Skin of body (tissue), 2 donors: ENCODE measurements around the gene TPSG1. TPM values are rescaled to one million over a fixed set of nuclear protein-coding genes. Genes with fewer than 3 reads are reported as not detected.

Source experiments
- DNase-seq: peaks from one replicate; lab custom pipeline; 2025; lab: John Stamatoyannopoulos, UW
- total RNA-seq: library from RNA; depleted of rRNA; stranded (reverse); fragments of >200 nt; gene quantifications from one replicate; pipeline ENCODE4 v1.2.3, GENCODE V29; 2014

Gene TPSG1
- total RNA-seq, 1 donor from 2014 or later: not detected

DNA sequence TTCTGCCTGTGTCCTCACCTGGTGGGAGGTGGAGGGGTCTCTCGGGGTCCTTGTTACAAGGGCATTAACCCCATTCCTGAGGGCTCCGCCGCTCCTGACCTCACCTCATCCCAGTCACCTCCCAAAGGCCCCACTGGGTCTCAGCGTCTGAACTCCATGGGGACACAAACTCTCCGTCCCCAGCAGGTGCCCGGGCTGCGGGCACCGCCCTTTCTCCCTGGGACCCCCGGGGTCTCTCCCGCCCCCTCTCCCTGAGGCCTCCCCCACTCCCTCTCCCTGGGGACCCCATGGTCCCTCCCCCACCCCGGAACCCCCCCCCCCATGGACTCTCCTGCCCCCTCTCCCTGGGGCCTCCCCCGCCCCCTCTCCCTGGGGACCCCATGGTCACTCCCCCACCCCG is 47.3 kb downstream of the TPSG1 start:
- DNase-seq: no peak

DNA sequence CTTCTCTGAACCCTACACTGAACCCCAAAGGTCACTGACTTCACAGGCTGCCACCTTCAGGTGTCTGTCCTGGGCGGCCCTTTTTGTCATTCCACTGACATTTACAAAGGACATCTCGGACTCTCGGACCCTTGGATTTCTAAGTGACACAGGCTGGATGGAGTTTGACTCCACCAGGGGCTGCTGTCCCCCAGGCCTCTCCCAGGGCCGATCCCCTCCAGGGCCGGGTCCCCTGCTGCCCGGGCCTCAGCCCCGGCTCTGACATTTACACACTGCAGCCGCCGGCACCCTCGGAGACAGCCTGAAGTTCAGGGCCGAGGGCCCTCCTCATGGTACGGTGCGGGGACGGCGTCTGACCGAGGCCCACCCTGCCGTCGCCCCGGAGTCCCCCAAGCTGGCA is 48.0 kb downstream of the TPSG1 start:
- no peak for DNase-seq

DNA sequence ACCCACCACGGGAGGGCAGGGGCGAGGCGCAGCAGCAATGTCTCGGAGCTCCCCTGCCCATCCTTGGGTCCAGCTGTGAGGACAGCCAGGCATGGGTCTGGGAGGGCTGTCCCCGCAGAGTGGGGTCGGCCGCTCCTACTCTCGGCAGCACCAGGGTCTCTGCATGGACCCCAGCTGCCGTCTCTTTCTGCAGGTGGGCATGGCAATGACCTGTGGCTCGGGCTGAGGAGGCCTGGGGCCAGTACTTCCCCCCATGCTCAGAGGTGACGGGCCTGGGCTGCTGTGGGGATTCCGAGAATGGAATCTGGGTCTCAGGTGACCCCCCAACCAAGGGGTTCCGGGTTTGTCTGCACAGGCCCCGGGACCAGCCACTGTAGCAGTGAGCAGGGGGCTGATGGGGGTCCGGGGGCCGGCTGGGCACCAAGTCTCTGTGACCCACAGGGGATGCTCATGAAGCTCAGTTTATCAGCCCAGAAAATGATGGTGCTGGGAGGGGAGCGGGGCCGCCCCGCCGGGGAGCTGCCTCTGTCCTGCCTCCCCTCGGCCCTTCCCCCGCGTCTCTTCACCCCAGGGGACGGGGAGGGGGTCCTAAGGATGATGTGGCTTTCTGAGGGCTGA is 48.7 kb downstream of the TPSG1 start:
- no peak for DNase-seq

DNA sequence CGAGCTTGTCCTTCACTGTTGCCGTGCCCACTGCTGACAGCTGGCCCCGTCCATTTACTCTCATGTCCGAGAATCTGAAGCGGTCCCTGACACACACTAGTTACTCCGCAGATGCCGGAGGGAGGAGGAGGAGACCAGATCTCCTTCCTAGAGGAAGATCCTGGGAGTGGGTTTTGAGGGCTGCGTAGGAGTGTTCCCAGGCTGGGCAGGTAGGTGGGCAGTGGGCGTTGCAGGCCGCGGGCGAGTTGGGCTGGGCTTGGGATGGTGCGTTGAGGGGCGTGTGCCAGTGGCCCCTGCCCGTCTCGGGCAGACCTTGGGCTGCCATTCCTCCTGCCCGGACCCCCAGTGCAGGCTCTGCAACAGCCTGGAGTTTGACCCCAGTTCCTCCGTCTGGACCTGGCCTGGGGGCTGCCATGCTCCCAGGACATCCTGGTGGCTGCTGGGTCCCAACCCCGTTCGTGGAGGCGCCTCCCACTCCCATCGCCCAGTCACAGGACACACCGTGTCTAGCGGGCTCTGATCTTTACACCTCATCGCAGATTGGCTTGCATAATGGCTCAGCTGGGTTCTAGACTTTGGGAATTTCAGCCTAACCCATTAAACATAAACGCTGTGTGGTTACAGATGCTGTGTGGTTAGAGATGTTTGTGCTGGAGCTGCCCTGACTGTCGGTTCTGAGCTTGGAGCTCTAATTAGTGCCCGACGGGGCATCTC is 49.3 kb downstream of the TPSG1 start:
- no peak for DNase-seq

DNA sequence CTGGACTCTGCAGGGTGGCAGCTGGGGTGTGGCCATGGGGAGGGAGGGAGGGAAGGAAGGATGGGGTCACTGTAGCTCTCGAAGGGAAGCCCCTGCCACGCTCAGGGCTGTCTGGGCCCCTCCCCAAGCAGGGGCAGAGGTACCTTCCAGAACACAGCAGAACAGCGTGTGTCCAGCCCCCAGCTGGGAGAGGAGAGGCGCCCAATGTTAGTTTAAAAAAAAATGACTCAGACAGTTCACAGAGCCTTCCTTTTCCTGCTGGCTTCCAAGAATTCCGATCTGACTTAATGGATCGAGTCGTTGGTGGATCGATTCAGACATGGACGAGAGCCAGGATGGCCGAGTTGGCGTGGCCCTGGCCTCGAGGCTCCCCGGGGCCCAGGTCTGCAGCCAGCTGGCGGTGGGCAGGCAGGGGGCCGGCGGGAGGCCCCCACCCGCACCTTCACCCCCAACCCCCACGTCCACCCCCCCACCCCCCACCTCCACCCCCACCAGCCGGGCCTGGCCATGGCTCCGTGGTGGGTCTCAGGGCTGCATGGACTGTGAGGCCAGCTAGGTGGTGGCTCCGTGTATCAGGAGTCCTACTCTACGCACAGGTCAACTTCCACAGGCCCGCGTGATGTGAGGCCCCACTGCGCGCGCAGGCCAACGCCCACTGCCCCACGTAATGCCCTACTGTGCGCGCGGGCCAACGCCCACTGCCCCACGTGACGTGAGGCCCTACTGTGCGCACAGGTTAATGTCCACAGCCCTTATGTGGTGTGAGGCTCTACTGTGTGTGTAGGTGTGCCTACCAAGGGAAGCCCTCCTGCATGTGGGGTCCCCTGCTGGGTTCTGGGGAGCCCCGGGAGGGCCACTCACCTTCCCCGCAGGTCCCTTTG is 50.4 kb downstream of the TPSG1 start:
- no peak for DNase-seq

DNA sequence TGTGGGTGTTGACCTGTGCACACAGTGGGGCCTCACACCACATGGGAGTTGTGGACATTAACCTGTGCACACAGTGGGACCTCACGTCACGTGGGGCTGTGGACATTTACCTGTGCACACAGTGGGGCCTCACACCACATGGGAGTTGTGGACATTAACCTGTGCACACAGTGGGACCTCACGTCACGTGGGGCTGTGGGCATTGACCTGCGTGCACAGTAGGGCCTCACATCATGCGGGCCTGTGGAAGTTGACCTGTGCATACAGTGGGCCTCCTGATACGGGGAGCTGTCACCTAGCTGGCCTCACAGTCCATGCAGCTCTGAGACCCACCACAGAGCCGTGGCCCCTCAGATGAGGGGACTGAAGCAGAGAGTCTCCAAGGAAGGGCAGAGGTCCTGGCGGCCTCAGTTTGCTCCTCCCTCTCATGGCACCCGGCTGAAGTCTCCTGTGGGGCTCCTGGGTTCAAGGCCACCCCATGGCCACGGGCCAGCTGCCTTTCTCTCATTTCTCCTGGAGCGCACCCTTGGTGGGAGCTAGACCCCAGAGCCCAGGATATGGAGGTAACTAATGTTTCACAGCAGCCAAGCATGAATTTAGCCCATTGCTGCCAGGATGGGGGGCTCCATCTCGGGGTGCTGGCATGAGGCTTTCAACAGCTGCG is 51.1 kb downstream of the TPSG1 start:
- DNase-seq: no peak

DNA sequence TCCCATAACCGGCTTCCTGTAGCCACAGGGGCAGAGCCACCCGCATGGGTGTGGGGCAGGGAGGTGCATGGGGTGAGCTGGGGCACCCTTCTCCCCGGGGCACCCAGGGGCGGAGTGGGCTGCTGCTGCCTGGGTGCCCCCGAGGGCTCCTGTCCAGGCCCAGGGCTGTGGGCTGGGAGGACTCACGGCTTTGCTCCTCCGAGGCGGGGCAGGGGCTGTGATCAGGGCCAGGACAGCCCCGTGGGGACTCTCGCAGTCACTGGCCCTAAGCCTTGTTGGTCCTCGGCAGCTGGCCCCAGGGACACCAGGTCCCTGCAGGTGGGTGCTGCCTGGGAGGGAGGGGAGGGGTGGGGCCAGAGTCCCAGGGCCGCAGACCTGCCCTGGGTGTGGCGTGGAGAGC is 52.4 kb downstream of the TPSG1 start:
- no peak for DNase-seq

DNA sequence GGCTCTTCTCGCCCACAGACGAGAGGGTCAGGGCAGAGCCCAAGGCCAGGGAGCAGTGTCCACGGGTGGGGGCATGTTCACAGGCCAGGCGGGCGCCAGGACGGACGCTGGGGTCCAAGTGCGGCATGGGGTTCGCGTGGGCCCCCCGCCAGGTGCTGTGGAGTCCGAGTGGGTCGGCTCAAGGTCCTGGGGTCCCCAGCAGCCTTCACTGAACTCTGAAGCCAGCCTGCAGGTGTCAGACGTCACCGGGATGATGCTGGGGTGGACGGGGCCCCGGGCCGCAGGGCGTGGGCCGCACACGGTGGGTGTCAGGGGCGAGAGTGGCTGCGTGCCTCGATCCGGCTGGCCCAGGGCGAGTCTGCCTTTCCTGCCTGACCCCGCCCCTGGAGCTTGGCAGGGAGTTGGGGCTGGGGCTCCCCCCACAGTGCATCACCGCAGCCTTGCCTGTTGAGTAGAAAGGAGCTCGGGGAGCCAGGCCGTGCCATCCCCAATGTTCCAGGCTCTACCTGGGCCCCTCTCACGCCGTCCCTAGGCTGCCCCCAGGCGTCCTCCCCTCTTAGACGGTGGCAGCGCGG is 53.1 kb downstream of the TPSG1 start:
- DNase-seq: no peak

Other genes starting within 250 kb of the TPSG1 start
- 6.8 TPM for gene SOX8, start 243.5 kb downstream of the TPSG1 start, total RNA-seq
- not detected for gene SSTR5, start 152.5 kb downstream of the TPSG1 start, total RNA-seq
- gene C1QTNF8, start 129.0 kb downstream of the TPSG1 start, total RNA-seq: not detected
- 12.6 TPM for gene CACNA1H, start 72.2 kb downstream of the TPSG1 start, total RNA-seq
- gene TPSB2, start 4.9 kb upstream of the TPSG1 start, total RNA-seq: 3.9 TPM
- 11.6 TPM for gene TPSAB1, start 15.4 kb upstream of the TPSG1 start, total RNA-seq
- gene TPSD1, start 30.8 kb upstream of the TPSG1 start, total RNA-seq: 1.3 TPM
- 44.5 TPM for gene UBE2I, start 84.4 kb upstream of the TPSG1 start, total RNA-seq
- gene BAIAP3, start 108.4 kb upstream of the TPSG1 start, total RNA-seq: 1.2 TPM
- gene TSR3, start 126.6 kb upstream of the TPSG1 start, total RNA-seq: 24.6 TPM
- gene GNPTG, start 126.7 kb upstream of the TPSG1 start, total RNA-seq: 24.6 TPM
- 9.8 TPM for gene UNKL, start 189.4 kb upstream of the TPSG1 start, total RNA-seq
- gene UQCC4, start 195.5 kb upstream of the TPSG1 start, total RNA-seq: 8.1 TPM
- gene PERCC1, start 205.8 kb upstream of the TPSG1 start, total RNA-seq: not detected
- 0.49 TPM for gene CCDC154, start 219.3 kb upstream of the TPSG1 start, total RNA-seq
- gene CLCN7, start 249.8 kb upstream of the TPSG1 start, total RNA-seq: 34.8 TPM